ENCODE data around the gene PXDN.
"Not testable (repeated sequence)": the region's sequence is repeated elsewhere in the genome, so short reads cannot be mapped to it uniquely, and the experiment has no call there.

Gene PXDN

DNA sequence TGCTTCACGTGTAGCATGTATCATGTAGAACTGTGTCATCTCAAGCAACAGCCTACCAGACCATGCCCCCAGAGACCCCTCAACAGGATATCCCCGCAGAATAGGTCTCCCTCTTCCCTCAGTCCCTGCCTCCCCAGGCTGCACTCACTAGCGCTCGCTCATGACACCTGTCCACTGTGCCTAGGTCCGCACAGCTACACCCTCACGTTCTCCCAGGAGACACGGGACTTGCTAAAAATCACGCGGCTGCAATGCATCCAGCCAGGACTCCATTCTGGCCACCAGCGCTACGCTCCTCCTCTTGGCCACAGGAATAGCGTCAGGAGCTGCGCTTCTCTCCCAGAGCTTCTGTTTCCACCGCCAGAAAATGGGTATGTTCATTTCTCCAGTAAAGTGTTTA lies 2.5 kb downstream of the PXDN start:
- no peak for DNase-seq (ENCODE audit: low spot score)

DNA sequence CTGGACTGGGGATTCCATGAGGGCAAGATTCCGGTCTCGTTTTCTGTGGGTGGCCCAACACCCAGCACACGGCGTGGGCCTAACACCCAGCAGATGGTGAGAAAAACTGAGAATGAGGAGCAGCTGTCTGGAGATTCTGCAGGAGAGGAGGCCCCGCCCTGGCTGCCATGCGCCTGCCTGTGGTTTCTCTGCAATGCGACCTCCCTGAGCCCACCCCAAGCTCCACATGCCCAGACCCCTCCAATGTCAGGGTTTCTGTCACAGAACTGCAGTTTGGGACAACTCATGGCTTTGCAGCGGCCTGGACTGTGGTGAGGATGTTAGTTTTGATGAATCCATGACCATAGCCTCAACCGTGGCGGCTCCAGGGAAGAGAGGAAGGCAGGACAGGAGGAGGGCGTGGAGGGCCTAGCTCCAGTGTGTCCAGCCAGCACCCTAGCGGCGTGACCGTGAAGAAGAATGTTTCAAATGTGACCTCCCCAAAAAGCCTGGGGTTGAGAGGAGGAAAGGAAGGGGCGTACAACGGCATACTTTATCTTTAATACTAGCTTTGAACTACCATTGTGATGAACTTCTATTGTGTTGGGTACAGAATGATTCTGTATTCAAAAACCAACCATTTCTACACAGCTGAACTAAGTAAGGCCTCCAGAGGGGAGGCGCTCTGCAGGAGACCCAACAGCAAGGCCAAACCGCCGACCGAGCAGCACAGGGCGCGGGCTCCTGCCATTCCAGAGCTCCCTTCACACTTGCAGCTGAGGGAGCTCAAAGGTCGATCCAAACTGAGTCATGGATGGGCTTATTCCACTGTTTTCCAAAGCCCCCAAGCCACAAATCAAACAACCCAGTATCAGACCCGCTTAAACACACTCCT lies 3.4 kb downstream of the PXDN start:
- no peak for DNase-seq (ENCODE audit: low spot score)

DNA sequence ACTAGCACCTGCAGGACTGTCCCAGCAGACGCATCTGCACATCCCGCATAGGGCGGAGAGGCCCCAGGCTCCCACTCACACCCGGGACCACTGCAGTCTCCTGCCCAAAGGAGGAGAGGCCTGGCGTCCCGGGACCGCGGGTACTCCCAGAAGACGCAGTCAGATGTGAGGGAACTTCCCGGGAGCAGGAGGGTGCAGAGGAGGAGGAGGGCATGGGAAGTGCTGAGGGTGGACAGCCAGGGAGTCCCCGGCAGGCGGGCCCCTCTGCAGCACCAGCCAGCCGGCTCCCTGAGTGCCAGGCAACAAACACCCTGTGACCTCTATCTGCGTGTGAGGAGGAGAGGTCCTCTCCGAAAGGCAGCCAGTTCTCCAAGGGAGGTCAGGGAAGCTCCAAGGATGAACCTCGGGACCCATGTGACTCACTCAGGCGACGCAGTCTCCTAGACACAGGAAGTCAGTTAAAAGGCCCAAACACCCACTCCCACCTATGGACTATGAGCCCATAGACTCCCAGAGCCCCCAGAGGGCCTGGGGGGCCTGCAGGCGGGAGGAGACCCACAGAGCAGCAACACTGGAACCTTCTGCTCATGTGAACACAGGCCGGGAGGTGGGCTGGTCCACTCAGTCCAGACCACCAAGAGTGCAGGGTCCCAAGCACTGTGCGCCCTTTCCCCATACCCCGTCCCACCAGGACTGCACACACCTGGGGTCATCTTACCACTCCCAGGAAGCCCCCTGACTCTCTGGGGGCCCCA lies 4.2 kb downstream of the PXDN start:
- no peak for DNase-seq (ENCODE audit: low spot score)

DNA sequence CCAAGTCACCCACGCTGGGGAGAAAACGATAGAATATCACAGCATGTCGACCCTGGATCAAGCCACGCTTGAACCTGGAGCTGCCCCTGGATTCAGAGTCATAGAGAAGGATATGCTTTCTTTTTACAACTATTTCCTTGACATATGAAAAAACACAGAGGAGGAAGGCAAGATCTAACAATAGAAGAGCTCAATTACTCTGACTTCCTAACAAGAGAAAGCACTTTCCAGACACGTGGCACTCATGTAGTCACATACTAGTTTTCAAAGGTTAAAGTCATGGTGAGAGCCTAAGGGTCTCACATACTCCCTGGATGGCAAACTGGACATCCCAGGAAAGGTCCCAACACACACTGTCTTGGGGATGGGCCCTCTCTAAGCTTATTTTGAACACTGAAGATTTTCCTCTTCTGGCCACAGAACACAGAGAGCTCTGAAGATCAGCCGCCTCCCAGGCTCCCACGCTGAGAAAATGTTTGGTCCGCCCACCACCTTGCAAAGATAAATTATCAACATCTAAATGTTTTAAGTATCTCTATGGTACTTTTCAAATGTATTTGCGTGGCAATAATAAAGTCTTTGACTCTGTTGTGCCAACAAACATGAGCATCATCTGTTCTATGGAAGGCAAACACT lies 4.9 kb downstream of the PXDN start:
- DNase-seq (ENCODE audit: low spot score), result no peak

DNA sequence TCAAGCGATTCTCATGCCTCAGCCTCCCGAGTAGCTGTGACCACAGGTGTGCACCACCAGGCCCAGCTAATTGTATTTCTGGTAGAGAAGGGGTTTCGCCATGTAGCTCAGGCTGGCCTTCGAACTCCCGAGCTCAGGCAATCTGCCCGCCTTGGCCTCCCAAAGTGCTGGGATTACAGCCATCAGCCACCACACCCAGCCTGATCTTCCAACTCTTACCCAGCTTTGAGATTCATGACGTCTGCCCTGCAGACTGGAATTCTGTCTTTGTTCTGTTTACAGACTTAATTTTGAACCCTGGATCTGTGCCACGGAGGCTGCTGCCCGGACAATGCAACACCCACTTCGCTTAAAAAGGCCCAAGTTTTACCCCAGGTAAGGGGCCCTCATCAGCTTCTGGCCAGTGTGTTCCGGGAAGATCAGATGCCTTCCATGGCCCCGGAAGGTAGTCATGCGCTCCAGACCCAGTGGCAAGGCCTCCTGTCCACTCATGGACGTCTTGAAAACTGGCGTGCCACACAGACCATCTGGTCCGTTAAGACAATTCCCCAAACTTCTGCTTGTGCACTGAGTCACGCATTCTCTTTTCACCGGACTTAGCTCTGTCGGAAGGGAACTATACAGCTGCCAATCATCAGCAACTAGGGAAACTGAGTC lies 5.5 kb downstream of the PXDN start:
- DNase-seq (ENCODE audit: low spot score), result no peak

DNA sequence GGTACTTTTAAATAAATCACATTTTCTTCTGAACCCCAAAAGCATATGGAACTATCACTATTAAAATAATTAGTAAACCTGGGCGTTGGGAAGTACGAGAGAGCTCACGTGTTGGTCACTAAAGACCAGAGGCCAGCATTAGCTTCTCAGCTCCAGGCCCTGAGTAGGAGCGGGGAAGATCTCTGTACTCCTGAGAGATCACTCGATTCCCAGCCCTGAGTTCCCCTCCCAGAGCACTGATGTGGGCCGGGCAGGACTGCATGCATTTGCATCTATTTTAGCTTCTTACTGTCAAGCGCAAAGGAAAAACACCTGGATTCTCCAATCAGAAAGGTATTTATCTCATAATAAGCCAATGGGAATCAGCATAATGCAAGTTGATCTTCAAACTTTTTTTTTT lies 6.2 kb downstream of the PXDN start:
- DNase-seq (ENCODE audit: low spot score), result no peak

DNA sequence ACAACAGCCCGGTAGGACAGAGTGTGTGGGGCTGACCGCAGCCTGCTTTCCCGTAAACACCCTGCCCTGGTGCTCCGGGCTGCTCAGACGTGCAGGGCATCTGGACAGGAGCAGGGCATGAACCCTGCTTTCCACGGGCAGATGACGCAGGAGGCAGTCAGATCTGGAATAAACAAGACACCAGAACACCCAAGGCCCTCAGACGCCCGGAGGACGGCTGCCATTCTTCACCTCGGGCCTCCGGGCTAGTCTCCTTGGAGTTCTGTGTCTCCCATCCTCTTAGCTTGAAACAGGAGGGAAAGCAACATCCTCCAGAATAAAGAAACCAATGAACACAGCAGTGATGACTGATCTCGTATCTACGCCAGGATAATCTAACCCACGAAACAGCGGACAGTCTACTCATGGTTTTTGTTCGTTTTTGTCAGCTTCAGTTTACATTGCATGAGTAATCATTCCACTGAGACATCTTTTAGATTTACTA lies 7.3 kb downstream of the PXDN start:
- DNase-seq (ENCODE audit: low spot score), result no peak

DNA sequence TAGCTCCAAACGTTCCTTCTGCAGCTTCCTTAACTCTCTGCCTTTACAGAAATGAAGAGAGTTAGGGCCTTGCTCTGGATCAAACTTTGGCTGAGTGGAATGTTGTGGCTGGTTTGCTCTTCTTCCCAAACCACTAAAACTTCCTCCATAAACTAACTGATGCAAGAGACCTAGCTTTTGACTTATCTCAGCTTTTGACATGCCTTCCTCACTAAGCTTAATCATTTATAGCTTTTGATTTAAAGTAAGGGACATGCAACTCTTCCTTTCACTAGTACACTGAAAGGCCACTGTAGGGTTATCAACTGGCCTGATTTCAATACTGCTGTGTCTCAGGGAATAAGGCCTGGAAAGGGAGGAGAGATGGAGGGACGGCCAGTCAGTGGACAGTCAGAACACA lies 8.3 kb downstream of the PXDN start:
- no peak for DNase-seq (ENCODE audit: low spot score)

DNA sequence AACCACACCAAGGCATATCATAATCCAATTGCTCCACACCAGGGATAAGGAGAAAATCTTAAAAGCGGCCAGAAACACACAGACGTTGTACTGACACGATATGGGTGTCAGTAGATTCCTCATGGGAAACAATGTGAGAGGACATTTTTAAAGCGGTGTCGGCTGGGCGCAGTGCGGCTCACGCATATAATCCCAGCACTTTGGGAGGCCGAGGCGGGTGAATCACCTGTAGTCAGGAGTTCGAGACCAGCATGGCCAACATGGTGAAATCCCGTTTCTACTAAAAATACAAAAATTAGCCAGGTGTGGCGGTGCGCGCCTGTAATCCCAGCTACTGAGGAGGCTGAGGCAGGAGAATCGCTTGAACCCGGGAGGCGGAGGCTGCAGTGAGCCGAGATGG lies 11.0 kb downstream of the PXDN start:
- not testable (repeated sequence) for DNase-seq (ENCODE audit: low spot score)

DNA sequence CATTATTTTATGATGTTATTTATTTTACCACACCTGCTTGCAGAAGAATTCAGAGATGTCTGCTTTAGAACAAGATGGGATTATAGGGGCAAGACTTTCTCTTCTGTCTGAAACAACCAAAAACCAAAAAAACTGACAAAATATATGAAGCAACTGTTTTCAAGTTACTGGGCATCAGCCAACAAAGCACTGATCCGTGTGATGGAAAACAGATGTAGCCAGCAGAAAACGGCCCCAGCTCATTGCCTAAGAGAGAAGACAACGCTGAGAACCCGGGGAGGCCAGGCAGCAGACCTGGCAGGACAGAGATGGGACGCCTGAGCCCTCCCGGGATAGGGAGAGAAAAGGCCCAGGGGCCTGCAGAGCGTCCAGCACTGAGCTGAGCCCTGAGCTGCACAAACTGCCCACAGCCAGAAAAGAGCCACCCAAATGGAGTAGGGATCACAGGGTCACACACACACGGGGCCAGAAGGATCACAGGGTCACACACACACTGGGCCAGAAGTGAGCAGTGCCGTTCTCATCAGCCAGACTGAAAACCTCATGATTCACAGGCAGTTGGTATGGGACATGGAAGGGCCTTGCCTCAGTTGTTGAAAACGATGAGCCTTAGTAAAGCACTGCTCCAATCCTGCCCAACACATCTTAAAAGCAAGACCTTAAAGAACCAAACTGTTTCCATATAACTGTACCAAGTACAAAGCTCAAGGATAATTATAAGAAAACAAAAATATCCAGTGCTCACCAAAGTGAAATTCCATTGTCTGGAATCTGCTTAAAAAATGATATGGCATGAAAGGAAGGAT lies 12.1 kb downstream of the PXDN start:
- DNase-seq (ENCODE audit: low spot score), result no peak

DNA sequence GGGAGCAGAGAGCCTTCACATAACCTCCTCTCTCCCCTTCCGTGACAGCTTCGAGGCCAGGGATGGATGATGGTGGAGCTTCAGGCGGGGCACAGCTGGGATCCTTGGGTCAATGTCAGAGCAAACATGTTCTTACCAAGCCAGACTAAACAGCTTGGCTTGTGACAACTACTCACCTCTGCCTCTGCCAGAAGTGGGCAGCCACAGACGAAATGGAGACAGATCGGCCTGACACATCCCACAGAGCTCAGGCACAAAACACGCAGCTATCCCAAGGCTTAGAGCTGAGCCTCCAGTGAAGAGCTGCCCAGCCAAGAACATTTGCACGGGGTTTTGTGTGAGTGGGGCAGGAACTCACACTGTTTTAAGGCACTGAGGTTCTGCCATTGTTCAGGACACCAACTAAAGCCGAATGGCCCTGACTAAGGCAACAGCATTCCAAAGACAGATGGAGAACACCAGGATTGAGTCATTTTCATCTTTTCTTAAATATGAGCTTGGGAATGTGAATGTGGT lies 12.8 kb downstream of the PXDN start:
- DNase-seq (ENCODE audit: low spot score), result no peak

DNA sequence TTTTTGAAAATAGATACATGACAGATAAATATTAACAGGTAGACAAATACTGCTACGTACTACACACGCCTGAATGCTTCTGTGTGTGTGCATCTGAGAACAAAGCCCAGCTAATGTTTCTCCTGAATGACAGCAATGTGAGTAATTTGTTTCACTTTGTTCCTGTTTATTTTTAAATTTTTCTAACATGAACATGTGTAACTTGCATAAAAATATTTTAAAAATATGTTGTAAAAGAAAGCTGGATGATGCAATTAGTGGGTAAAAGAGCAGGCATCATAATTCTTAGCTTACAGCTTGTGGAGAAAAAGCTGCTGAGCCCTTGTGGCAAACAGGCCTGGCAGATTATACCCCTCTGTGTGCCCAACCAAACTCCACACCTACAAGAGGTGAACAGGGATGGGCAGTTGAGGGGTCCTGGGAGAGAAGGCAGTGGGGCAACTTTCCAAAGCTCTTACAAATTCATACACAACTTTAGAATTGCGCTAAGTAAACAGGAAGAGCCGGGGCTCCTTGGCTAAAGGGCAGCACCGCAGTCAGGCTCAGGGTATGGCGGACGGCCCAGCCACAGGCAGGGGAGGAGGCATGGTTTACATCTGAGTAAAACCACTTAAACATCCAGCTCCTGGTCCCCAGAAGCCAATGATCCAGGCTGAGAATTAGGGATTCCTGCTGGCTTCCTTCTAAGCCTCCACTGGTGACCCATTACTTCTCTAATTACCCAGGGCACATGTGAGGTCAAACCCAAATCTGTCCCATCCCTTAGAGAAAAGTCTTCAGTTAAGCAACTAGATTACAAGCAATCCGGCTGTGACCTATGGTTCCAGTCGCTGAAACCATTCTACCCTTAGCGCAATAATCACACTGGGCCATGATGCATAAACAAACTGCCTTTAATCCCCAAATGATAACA lies 14.0 kb downstream of the PXDN start:
- no peak for DNase-seq (ENCODE audit: low spot score)

DNA sequence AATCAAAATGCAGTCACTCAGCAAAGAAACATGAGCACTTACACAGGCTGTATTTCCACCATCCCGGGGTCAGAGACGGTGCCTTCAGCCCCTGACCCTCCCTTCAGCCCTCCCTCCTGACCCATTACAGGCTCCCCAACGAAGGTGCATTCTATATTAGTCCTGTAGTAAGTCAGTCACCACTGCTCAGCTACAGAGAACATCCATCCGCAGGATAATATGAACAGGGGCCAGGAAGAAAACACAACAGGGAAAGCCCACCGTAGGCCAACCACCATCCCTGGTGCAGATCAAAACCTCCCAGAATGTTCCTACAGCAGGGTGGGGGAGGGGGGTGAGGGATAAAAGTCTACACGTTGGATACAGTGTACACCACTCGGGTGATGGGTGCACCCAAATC lies 15.1 kb downstream of the PXDN start:
- no peak for DNase-seq (ENCODE audit: low spot score)

DNA sequence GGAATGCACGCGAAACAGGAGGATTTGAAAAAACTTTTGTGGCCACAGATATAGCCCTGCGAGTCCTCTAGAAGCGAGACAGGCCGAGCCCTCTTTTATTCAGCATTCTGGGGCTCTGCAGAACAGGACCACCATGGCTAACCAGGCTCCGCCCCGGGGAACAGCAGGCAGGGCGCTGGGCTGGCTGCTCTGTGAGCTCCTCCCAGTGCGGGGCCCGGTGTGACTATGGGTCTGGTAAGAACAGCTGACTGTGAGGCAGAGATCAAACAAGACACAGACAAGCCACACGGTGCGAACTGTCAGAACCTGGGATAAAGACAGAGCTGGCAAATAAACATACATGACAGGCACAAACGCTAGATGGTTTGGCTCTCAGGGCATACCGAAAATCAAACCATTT lies 15.5 kb downstream of the PXDN start:
- DNase-seq (ENCODE audit: low spot score), result no peak

DNA sequence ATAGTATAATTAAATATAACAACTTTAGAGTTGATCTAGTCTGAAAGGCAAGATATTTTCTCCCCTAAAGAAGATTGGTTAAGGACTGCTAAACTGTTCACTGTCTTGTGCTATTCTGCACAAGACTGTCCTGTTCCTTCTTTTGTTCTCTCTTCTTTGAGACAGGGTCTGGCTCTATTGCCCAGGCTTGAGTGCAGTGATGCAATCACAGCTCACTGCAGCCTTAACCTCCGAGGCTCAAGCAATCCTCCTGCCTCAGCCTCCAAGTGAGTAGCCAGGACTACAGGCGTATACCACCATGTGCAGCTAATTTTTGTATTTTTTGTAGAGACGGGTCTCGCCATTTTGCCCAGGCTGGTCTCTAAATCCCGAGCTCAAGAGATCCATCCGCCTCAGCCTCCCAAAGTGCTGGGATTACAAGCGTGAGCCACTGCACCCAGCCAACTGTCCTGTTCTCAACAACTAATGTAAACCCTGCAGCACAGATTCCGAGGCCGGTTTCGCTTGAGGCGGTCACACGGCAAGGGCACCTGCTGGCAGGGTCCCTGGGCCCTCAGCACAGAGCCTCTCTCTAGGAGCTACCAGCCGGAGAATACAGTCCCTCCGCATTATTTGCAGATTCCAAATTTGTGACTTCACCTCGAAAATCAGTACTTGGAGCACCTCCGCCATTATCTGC lies 16.4 kb downstream of the PXDN start:
- DNase-seq (ENCODE audit: low spot score), result no peak

DNA sequence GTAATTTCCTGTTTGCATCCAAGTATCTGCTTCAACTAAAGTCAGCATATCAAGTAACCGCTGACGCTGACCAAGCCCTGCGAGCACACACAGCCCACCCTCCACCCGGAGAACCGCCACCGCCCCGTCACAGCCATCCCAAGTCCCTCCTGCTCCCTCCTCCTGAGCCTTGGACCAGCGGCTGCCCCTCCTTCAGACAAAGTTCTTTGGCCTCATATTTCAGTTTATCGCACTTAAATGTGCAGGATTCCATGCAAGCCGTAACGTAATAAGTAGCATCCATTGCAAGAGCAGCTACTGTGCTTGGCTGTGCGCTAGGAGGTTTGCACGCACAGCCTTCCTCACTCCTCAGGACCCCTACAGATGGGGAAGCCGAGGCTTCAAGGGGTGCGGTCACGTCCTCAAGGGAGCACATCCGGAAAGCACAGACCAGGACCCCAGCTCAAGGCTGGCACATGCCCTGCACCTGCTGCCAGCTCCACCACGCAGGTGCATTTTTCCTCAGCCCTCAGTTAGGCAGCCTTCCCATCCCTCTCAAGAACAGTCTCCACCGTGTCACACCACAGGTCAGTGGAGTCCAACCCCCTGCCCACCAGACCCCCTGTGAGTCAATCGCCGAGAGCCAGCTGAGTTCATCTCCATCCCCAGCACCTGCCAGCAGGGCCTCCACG lies 17.1 kb downstream of the PXDN start:
- DNase-seq (ENCODE audit: low spot score), result no peak

DNA sequence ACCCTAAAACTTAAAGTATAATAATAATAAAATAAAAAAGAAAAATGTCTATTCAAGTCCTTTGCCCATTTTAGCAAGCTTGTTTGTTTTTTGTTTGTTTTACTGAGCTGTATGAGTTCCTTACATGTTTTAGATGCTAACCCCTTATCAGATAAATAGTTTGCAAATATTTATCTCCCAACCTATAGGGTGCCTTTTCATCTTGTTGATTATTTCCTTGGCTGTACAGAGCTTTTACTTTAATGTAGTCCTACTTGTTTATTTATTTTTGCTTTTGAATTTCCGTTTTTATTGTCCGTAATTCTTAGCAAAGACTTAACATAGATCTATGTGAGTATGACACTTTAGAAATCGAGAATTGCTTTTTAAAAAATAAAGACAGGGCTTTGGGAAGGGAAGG lies 17.8 kb downstream of the PXDN start:
- no peak for DNase-seq (ENCODE audit: low spot score)

DNA sequence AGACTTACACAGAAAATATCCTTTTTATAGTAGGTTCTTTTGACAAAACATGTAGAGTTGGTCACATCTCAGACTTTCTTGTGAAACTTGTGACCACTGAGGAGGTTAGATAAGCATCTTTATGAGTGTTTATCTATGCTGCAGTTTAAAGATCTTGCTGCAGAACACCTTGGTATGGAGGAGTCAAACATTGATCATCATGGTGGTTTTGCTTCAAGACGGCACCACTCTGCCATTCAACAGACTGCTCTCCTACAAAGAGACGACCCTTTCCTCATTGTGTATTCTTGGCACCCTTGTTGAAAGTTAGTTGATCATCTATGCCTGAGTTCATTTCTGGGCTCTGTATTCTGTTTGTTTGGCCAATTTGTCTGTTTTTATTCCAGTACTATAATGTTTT lies 20.0 kb downstream of the PXDN start:
- DNase-seq (ENCODE audit: low spot score), result not testable (repeated sequence)
